ENCODE results near the gene HNF1B.
"Not testable (repeated sequence)": the region's sequence is repeated elsewhere in the genome, so short reads cannot be mapped to it uniquely, and the experiment has no call there.

The HNF1B gene

DNA sequence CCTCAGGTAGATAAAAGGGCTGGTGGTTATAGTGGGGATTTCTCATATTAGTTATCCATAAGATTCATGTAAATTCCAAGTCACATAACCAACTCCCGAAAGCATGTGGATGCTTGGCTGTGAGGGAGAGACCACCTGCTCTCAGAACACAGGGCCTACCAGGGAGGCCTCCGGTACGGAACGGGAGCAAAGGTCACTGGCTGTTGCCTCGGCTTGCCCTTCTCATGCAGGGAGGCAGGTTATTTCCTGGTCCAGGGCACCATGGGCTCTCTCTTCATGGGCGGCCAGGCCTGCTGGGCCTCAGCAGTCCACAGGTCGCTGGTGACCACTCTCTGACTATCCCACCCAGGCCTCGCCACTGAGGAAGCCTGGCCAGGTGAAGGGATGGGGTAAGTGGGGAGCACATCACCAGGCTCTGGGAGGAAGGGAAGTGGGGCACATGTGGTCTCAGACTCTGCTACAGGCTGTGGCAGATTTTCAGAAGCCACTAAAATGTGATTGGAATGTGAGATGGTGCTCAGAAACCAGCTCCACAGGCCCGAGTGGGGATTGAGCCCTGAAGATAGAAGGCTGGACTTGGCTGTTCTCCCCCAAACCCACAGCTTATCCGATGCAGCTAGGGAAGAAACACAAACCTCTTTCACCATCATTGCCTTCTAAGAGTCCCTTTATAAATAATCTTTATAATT is 45.4 kb downstream of the HNF1B start:
- no peak for DNase-seq

DNA sequence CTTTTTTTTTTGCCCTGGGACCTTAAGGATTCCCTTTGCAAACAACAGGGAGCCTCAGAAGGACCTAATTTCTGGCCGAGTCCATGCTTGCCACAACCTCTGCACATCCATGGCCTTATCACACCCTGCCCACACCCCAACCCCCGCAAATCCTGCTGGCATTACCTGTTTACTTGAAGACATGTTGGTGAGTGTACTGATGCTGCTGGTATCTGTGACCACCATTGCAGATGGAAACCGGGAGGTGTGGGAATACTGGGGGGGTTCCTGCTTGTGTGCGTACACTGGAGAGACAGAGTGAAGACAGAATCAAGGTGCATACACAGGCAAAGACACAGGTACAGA is 46.0 kb downstream of the HNF1B start:
- DNase-seq: no peak

DNA sequence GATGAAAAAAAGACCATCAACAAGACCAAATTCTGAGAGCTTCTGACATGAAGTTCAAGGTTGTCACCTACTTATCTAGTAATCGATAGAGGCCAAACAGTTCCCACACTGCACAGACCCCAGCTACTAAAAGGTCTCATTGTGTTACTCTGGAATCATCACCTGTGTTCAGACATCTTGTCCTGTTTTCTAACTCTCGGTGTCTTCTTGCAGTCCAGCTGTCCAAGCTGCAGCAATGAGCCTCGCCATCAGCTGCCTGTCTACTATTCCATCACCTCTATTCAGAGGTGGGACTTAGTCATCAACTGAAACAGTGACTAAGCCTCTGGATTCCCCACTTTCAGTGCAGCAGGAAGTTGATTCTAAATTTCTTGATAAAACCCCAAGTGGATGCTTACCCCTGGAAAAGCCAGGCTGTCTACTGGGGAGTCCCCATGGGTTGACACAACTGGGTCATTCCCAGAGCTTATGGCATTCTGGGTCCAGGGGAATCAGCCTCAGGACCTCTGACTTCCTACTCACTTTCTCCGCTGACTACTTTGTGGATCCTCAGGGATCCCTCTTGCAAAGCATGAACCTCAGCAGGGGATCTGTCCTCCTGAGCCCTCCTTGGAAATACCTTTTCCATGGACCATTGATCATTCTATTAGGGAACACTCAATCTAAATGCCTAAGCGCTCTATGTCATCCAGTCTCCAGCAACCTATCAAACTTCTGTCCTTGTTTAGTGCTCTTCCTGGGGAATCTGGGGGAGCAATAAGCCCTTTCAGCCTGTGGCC is 46.5 kb downstream of the HNF1B start:
- DNase-seq: no peak

DNA sequence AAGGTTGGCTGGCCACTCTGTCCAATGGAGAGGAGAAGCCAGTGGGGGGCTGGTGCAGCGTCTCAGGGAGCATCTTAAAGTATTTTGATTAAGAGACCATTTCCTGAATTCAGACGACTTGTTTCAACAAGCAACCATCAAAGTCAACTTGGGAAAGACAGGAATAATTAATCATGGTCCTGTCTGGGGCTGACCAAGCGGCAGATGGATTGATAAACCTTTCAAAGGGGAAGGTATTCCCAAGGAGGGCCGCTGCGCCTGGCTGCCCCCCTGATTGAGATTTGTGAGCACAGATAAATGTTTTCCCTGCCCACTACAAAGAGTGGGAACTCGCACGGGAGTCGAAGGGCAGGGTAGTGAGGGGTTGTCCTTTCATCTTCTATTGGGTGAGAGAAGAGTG is 47.5 kb downstream of the HNF1B start:
- DNase-seq: no peak

DNA sequence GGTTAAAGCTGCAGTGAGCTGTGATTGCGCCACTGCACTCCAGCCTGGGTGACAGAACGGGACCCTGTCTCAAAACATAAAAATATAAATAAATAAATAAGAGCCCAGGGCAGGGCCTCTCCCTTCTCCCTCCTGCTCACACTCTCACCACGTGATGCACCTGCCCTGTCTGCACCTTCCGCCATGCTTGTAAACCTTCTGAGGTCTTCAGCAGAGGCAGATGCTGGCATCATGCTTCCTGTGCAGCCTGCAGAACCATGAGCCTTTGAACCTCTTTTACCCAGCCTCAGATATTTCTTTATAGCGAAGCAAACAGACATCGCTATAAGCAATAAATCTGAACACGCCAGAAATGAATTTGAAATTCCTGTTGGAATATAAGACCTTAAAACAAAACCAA is 48.5 kb downstream of the HNF1B start:
- DNase-seq: peak; percentile 4

DNA sequence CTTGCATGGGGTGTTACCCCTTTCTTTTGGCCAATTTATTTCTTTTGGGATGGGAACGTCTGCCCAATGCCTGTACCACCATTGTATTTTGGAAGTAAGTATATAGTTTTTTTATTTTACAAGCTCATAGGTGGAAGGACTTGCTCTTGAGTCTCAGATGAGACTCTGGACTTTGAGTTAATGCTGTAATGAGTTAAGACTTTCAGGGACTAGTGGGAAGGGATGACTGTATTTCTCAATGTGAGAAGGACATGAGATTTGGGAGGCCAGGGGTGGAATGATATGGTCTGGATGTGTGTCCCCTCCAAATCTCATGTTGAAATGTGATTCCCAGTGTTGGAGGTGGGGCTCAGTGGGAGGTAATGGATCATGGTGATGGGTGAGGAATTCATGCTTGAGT is 49.1 kb downstream of the HNF1B start:
- no peak for DNase-seq

DNA sequence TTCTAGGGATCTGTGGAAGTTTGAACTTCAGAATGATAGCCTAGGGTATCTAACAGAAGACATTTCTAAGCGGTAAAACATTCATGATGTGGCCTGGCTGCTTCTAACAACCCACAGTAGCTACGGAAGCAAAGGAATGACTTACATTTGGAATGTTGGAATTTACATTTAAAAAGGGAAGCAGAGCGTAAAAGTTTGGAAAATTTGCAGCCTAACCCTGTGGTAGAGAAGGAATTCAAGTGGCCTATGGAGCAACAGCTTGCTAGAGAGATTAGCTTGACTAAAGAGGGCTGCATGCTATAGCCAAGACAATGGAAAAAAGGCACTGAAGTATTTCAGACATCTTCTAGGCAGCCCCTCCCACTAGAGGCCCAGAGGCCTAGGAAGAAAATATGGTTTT is 50.1 kb downstream of the HNF1B start:
- DNase-seq: no peak

DNA sequence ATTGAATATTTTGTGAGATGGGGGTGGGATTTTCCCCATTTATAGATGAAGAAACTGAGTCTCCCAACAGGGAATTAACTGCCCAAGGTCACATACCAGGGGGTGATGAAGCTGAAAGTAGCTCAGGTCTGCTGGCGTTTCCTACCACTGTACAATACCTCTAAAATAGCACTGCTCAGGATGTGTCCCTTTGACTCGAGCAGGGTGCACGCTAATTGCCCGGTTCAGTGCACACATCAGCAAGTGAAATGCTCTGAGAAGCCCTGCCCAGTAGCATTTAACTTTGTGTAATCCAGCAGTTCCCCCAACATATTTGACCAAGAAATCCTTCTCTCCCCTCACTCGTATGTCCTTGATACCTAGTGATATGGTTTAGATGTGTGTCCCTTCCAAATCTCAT is 51.5 kb downstream of the HNF1B start:
- no peak for DNase-seq

DNA sequence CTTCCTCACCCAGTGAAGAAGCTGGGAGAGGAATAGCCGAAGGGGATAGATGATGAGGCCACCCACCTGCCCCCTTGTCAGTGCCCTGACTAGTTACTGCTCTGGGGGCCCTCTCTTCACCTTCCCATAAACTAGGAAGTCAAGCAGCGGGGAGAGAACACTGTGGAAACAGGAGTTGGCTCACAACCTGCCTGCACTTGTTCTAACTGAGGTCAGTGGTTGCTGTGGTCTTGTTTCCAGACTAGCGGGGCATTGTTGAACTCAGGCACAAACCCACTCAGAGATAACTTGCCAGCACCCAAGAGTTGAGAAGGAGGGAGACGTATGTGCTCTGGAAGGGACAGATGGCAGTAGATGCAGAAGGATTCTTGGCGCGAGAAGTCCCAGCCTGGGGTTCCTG is 53.1 kb downstream of the HNF1B start:
- DNase-seq: no peak

DNA sequence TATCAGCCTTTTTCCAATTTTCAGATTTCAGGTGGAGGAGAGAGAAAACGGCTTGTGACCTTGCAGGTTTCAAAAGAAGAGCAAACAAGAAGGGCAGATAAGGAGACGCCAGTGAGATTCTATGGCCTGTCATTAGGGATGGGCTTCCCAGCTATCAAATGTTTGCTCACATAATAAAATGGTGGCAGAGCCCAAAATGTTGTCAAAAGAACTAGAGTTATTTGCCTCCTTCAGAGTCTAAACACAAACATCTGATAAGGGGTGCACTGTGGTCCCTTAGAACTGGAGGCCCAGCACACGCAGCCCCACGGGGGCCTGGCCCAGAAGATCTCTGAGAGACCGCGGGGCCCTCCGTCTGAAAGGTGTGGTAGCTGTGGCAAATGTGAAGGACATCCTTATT is 55.5 kb downstream of the HNF1B start:
- DNase-seq: no peak

DNA sequence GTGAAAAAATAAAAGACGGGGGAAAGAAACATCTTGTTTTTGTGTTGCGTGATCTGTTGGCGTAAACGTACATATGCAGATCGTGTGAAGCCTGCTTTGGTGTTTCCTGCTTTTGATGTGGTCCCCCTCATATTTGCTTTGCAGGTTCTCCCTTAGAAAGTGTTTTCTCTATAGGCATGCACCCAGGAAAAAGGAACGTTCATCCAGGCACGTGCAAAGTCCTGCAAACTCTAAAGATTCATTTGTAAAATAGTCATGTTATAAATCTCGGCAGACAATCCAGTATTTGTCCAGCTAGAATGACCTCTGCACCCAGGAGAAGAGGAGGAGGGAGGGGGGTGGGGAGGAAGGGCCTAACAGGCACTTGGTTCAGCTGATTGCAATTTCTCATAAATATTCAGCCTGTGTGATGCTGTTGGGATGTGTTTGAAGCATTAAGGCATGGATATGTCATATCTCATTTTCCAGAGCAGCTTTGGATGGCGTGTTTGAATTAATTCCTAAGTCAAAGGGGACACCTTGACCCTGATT is 61.3 kb downstream of the HNF1B start:
- DNase-seq: no peak

DNA sequence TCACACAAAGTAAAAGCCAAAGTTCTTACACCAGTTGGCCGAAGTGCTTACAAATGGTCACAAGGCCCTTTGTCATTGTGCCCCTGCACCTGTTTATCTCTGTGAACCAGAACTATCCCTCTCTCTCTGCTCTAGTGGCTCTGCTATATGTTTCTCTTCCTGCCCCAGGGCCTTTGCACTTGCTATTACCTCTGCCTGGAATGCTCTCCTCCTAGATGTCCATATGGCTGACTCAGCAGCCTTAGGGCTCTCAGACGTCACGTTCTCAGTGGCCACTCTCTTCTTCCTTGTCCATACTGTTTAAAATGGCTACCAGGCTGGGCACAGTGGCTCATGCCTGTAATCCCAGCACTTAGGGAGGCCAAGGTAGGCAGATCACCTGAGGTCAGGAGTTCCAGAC is 62.9 kb downstream of the HNF1B start:
- no peak for DNase-seq

DNA sequence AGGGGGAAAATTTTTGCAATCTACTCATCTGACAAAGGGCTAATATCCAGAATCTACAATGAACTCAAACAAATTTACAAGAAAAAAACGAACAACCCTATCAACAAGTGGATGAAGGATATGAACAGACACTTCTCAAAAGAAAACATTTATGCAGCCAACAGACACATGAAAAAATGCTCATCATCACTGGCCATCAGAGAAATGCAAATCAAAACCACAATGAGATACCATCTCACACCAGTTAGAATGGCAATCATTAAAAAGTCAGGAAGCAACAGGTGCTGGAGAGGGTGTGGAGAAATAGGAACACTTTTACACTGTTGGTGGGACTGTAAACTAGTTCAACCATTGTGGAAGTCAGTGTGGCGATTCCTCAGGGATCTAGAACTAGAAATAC is 64.9 kb downstream of the HNF1B start:
- DNase-seq: not testable (repeated sequence)

DNA sequence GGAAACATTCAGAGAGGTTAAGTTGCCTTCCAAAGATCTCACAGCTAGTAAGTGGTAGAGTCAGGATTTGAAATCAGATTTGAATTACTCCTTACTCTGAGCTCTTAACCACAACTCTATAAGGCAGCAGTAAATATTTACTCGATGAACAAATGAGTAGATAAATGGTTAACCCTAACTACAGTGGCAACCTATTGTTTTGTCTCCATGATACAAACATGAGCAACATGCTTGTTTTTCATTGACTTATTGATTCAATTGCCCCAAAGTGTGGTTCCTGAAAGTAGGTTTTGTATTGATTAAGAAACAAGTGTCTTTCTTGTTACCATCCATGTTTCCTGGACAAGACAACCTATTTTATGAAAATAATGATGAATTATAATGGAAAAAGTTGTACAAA is 66.8 kb downstream of the HNF1B start:
- DNase-seq: no peak

DNA sequence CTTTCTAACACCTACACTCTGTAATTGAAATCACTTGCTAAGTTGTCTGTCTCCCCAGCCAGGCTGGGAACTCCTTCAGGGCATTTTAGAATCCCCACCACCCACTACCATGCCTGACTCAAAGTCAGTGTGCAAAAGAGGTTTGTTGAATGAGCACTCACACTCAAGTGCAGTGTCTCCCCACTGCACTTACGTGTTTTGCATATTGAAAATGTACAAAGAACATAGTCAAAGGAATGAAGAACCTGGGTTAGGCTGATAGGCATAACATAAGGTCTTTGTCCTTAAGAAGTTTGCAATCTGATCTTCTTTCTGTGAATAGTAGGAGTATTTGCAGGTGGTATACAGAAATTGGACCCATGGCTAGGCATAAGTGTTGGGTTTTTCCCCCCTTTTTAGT is 67.8 kb downstream of the HNF1B start:
- no peak for DNase-seq

DNA sequence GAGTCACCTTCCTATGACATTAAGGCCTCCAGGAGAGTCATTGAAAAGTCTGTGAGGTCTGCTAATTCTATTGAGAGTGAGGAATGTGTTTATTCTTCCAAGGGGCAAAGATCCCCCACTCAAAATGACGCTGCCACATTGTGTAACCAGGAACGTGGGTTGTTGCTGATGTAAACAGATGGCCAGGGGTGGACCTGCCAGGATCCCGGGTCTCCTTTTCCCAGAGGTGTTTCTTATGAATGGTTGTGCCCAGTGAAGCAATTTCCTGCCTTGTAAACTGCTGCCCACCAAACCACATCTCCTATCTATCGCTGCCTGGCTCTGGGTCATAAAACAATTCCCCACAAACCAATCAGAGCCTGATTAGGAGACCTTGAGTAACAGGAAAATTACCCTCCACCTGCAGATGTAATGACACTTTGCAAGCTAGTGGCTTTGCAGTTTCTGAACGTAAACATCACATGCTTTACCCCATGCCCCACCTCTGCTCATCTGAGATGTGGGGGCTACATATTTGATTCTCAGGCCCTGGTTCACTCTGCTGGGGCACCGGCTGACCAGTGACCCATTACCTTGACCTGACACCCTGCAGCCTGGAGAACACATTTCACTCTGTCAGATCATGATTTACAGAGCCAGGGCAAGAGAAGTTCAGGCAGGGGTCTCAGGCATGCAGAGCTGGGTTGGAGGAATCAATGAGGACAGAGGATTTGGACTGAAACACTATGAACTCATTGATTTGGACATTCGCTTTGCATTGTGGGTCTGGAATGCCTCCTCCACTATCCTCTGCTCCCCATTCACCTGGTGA is 68.5 kb downstream of the HNF1B start:
- DNase-seq: no peak

DNA sequence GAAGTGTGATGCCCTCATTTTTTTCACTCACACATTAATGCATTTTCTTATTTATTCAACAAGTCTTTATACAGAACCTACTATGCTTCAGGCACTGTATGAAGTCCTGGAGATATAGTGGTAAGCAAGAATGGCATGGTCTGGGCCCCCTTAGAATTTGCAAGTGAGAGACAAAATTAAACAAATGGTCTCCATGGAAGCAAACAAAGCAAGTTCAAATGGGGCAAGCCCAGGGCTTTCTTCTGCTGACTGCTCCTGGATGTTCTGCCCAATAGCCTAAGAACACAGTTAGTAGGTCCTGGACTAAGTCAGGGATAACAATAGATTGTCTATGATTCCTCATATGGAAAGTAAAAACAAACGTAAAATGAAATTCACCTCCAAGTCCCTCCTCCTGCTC is 70.3 kb downstream of the HNF1B start:
- no peak for DNase-seq

DNA sequence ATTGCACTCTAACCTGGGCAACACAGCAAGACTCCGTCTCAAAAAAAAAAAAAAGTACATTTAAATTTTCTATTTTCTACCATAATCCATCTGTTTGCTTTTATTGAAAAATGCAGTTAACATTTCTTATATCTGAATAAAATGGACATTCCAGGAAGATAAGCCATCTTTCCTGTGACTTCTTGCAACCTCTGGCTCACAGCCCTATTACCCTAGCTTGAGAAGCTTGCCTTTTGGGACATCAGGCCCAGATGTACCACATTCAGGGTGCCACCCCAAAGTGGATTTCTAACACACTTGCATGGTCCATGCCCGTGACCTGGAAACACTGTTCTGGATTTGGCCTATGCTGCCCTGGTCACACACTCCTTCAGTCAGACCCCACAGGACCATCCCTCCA is 71.5 kb downstream of the HNF1B start:
- DNase-seq: no peak

DNA sequence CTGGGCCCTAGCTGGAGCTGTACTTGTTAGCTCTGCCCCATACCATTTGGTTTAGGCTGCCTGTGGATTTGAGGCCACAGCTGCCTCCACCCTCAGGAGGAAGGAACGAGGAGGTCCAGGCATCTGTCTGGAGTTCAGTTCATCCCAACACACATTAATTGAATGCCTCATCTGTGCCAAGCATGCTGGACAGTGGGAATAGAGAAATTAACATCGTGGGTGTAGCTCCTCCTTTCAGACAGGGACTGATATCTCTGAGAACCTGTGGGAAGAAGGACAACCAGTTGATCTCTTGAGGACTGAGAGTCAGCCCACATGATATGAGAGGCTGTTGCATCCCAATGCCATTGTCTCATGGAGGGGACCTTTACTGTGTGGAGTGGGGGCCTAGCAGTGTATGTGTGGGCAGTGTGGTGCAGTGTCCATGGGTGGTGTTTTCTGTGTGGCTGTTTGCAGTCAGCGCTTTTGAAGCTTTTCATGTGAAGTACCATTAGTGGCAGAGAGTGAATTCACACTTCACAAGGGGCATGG is 72.2 kb downstream of the HNF1B start:
- no peak for DNase-seq

DNA sequence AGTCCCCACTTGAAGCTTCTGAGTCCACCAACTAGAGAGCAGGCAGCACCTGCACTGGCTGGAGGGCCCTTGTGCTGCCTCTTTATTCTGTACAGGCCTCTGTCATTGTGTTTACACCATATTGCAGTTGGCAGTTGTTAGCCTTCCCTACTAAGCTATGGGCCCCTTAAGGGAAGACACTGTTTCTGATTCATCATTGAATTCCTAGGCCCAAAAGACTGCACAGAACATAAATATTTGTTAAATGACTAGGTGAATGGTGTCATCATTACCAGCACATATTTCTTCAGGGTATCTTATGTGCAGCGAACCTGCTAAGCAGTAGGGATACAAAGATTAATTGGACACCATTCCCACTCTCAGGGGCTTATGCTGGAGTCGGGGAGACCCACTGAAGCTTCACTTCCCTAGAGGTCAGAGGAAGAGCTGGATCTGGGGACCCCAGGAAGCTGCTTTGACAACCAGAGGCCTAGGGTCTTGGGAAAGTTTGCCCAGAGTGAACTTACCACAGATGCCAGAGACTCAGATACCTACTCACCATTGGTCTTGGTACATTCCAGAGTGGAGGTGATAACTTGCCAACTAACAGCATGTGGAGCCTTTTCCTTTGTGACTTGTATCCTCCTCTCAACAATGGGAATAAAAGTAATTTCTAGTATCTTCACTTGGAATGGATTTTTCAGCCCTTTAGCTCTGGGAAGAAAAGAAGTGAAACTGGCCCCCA is 72.9 kb downstream of the HNF1B start:
- DNase-seq: no peak

DNA sequence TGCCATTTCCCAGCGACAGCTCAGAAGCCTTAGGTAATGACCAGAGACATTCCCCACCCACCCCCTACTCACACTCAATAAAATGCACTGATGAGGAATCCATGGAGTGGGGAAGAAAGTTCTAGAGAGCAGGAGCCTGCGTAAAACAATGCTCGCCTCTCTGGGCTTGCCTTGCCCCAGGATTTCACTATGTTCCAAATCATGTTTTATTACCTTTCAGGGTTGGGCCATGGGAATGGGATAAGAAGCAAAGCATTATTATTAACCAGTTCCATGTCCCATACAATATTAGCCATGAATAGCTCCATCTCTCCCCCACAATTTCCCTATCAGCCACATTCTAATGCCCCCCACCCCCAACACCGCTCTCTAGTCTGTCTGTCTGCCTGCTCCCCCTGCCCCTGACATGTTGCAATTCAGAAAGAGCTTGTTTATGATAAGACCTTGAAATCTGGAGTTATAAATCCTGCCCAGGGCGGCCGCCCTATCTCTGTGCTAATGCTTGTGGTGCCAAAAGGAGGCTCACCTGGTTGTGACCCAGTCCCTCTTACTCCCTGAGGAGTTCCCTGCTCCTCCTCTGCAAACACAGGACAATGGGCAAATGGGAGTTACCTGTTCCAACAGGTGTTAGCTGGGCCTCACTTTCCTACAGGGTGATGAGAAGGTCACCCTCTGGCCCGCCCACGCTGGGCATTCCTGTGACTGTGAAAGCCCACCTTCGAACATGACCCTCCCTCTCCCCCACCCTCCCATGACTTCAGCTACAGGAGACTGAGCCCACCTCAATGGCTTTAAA is 73.6 kb downstream of the HNF1B start:
- DNase-seq: no peak

DNA sequence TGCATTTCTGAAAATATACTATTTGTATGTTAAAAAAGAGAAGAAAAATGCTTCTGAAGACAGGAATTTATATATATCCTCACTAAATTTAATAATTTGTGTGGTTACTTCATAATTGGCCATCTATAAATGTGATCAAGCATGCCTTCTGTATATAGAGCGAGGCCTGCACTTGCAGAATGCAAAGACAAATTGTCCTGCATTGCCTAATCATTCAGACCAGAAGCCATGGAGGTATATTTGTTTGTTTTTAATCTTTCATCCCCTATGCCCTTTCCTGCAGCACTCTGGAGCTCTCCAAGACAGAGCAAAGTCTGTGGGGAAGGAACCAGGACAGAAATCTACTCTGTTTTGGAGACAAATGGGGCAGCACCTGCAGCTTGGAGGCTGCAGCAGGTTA is 77.8 kb downstream of the HNF1B start:
- no peak for DNase-seq

Data from CD4-positive, alpha-beta T cell treated with Interleukin-6 for 4 hours (primary cell).